CD4-positive, alpha-beta T cell treated with Interferon alpha-2 for 1 hour (primary cell): ENCODE measurements around the gene LRRC70.
"Not testable (repeated sequence)": the region's sequence is repeated elsewhere in the genome, so short reads cannot be mapped to it uniquely, and the experiment has no call there.

Source experiments
- DNase-seq, 2 donors: peaks; one replicate each; pipeline ENCODE4 v3.0.0-alpha.2; 2020 to 2022

LRRC70 gene

DNA sequence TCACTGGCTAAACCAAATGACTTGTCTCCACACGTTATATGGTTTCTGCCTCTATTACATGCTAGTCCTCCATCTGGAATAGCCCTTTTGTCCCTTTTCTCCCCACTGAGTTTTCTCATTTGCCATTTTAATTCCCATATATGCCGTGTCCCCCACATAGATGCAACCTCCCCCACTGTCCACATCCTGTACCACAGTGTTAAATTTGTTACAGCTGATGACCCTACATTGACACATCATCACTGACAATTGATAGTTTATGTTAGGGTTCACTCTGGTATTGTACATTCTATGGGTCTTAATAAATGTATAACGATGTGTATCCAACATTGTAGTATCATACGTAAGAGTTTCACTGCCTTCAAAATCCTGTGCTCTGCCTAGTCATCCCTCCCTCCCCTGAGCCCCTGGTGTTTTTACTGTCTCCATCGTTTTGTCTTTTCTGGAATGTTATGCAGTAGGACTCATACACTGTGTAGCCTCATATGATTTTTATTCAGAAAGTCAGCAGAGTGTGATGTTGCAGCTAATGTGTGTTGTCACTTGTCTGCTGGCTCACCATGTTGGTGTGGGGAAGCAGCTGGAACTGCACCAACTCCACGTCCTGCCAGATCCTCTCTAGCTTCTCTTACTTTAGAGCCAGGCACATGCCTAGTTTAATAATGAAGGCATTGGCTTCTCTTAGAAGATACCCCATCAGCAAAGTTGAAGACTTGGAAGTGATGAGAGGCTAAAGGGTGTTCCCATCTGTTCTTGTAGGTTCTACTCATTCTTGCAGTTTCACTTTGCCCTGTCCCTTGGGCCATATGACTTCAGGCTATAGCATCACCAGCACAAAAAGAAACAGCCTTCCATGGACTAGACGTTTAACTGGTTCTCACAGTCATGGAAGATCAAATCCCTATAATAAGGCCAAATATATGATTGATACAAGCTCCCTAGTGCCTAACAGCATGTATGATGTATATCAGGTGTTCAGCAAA, 30.2 kb downstream of the LRRC70 start:
- DNase-seq = no peak

DNA sequence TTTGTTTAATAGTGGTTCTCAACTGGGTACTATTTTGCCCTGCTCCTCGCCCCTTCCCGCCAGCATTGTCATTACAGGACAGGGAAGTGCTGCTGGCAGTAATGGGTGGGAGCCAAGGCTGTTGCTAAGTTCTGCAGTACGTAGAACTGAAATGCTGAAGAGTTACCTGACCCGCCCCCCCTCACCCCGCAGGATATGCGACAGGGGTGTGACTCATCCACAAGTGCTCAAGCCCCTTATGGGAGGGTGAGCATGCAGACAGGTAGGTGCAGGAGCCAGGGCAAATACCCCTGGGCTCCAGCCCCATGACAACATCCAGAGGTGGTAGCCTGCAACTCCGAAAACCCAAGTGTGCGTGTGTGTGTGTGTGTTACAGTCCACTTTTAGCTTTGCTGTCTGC, 35.7 kb downstream of the LRRC70 start:
- no peak for DNase-seq

DNA sequence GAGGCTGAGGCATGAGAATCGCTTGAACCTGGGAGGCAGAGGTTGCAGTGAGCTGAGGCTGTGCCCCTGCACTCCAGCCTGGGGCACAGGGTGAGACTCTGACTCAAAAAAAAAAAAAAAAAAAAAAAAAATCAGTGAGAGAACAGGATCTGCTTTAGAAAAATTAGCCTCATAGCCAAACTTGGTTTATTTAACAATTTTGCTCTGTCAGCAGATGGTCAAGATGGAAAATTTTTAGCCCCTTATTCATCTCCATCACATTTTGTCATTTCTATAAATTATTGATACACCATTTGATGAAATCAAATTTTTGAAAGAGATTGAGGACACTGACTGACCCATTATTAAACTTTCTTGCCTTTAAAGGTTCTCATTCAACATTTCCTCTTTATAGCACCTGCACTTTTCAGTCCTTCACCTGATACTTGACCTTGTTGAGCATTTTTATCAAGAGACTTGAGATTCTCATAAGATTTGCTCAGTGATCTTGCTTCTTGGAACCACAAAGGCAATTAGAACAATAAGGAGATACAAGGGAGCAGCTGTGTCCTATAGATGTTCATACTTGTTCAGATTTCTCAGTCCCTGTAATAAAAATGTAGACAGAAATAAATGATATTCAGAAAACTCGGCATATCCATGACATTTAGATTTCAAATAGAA, 38.1 kb downstream of the LRRC70 start:
- DNase-seq = no peak

DNA sequence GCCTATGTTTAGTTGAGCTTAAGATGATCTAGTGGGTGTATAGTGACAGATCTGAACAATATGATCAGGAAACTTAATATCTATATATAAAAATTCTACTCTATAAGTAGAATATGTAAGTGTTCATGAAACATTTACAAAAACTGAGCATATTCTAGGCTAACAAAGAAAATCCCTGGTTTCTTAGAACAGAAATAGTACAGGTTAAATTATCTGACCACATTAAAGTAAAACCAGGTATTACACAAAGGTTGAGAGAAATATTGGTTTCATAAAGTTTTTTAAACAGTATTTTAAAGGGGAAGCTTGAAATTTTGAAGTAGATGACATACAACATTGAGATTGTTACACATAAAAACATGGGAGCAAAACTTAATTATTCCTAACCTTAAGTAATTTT, 39.3 kb downstream of the LRRC70 start:
- DNase-seq = no peak

DNA sequence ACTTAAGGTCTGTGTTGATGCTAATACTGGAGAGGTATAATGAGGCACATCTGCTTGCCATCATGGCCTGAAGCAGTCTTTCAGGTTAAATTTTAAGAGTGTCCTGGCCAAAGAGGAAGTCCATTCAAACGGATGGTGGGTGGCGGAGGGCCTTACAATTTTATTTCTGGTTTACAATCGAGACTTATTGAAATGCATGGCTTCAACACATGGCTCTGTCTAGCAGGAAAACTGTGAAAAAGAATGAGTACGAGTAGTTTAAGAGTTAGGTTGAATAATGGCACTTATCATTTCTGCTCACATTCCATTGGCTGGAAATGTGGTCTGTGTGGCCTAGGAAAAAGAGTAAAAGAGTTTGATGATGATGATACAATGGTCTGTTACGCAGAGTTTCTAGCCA, 42.1 kb downstream of the LRRC70 start:
- no peak for DNase-seq

DNA sequence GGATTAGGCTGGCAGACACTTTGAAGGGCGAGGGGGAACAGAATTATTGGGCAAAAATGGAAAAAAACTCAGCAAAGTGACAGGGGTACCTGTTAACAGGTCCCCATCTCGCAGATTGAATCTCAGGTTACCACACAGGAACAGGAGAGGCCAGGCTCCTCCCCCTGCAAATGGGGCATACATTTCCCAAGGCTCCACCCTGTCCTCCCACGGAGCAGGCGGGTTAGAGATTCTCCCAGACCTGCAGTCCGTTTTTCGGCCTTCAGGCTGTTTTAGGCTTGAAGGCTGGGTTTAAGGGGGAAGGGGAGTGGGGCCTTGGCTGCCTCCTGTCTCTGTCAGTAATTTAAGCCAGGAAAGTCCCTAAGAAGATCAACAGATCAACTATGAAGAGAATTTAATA, 42.7 kb downstream of the LRRC70 start:
- DNase-seq = no peak

DNA sequence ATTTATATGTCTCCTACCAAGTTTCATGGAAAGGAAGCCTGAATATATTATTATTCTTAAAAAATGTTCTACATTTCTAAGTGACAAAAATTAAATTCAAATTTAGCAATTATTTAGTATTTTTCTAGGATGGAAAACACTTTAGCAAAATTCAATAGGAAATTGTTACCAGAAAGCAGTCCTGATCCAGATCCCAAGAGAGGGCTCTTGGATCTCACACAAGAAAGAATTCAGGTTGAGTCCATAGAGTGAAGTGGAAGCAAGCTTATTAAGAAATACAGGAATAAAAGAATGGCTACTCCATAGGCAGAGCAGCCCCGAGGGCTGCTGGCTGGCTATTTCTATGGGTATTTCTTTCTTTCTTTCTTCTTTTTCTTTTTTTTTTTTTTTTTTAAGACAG, 44.7 kb downstream of the LRRC70 start:
- no peak for DNase-seq

DNA sequence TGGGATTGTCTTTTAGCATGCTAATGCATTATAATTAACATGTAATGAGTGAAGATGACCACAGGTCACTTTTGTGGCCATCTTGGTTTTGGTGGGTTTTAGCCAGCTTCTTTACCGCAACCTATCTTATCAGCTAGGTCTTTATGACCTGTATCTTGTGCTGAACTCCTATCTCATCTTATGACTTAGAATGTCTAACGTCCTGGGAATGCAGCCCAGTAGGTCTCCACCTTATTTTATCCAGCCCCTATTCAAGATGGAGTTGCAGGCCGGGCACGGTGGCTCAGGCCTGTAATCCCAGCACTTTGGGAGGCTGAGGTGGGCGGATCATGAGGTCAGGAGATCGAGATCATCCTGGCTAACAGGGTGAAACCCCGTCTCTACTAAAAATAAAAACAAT, 45.8 kb downstream of the LRRC70 start:
- DNase-seq = not testable (repeated sequence)

DNA sequence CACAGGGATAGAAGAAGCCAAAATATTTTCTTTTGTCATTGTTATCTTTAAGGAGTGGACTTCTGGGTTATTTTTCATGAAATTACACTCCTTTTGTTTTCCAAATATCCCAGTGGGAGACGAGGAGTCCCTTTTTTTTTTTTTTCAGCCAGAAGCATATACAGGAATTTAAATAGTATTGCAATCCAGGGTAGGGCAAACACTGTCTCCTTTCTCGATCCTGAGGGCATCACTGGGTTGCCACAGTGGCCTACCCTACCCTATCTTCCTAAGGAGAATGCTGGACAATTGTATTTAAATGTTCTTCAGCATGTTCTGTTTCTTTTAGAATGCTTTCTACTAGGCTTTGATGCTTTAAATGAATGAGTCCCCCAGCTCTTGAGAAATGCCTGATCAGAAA, 47.9 kb downstream of the LRRC70 start:
- no peak for DNase-seq

DNA sequence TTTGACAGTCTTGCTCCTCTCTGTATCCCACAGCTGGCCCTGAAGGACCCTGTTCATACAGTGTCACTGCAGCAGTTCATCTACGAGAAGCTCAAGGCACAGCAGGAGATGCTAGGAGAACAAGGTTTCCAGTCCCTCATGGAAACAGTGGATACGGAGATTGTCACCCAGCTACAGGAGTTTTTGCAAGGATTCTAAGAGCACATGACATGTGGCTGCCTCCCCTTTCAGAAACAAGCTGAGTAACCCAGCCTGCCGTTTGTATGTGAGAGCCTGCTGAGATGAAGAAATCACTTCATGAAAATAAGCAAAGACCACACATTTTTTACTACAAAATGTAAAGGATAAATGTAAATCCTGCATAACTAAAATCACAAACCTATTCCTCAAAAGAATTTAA, 48.5 kb downstream of the LRRC70 start:
- DNase-seq = no peak

DNA sequence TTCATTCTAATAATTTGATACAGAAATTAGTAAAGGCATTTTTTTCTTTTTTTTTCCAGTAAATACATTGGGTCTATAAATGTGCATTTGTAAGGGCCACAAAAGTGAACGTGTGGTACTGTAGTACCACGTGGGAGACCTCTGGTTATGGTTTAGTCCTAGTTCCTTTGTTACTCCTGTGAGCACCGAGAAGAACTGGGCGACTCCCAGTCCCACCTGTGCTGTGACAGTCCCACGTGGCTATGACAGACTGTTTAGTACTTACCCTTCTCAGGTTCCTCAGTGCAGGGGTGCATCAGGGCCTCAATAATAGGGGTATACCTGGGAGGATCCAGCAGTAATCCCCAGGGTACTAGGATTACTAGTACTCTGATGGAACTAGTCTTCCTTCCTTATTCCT, 49.3 kb downstream of the LRRC70 start:
- no peak for DNase-seq
